HepG2 (cell line): ENCODE measurements around the gene TMEM121. TPM values are rescaled to one million over a fixed set of nuclear protein-coding genes. Genes with fewer than 3 reads are reported as not detected.

ENCODE experiments used
- CC2D1A ChIP-seq: sonication (generic); formaldehyde crosslinking; IDR thresholded peaks from 2 replicates; pipeline ENCODE4 v1.8.1; 2023; ENCODE audit warnings: mild to moderate bottlenecking, missing genetic modification reagents
- FLYWCH1 ChIP-seq: sonication (generic); formaldehyde crosslinking; IDR thresholded peaks from 2 replicates; pipeline ENCODE4 v1.8.1; 2023; ENCODE audit warnings: mild to moderate bottlenecking, missing genetic modification reagents
- KDM2A ChIP-seq: sonication (generic); formaldehyde crosslinking; IDR thresholded peaks from 2 replicates; pipeline ENCODE4 v1.4.0; 2020; ENCODE audit warnings: low read depth, missing genetic modification reagents, borderline replicate concordance
- PREB ChIP-seq: sonication (generic); formaldehyde crosslinking; IDR thresholded peaks from 2 replicates; pipeline ENCODE4 v1.4.0; 2020; ENCODE audit warnings: missing genetic modification reagents
- SKIL ChIP-seq: sonication (generic); formaldehyde crosslinking; IDR thresholded peaks from 2 replicates; pipeline ENCODE4 v1.8.0; 2022; ENCODE audit warnings: missing genetic modification reagents, mild to moderate bottlenecking, moderate library complexity, borderline replicate concordance
- SNAI1 ChIP-seq: sonication (generic); formaldehyde crosslinking; IDR thresholded peaks from 2 replicates; pipeline ENCODE4 v1.5.0; 2020; ENCODE audit warnings: mild to moderate bottlenecking, missing genetic modification reagents, borderline replicate concordance
- ZMYM4 ChIP-seq: sonication (generic); formaldehyde crosslinking; IDR thresholded peaks from 2 replicates; pipeline ENCODE4 v1.8.1; 2023; ENCODE audit warnings: mild to moderate bottlenecking, missing genetic modification reagents
- ZNF616 ChIP-seq: sonication (generic); formaldehyde crosslinking; IDR thresholded peaks from 2 replicates; pipeline ENCODE4 v1.5.0; 2020; ENCODE audit warnings: low read depth, mild to moderate bottlenecking, missing genetic modification reagents
- ZNF660 ChIP-seq: sonication (generic); formaldehyde crosslinking; IDR thresholded peaks from 2 replicates; pipeline ENCODE4 v1.5.1; 2020; ENCODE audit warnings: mild to moderate bottlenecking, low read depth, missing genetic modification reagents, borderline replicate concordance
- ZNF772 ChIP-seq: sonication (generic); formaldehyde crosslinking; IDR thresholded peaks from 2 replicates; pipeline ENCODE4 v1.5.0; 2020; ENCODE audit warnings: mild to moderate bottlenecking, missing genetic modification reagents
- polyA plus RNA-seq, 8 experiments: library from polyadenylated mRNA; depleted of rRNA in 3 of 8; stranded (reverse) in 7 of 8; unstranded in 1 of 8; fragments of >200 nt; fragmentation: Illumina TruSeq in 4 of 8; extraction: Trizol in 4 of 8; gene quantifications; 2 replicates each; pipeline versions ENCODE4 v1.2.1 to v1.2.3, GENCODE V29; 2011 to 2016; ENCODE audit warnings: low read depth in 4 of 8, missing spikeins in 1 of 8, mixed read lengths in 1 of 8; ENCODE audit not compliant: insufficient read depth in 1 of 8
- total RNA-seq, 5 experiments: library from RNA; depleted of rRNA; stranded (reverse); fragments of >200 nt; fragmentation: Illumina TruSeq; extraction: Trizol; gene quantifications; 2 replicates each; pipeline ENCODE4 v1.2.3, GENCODE V29; 2016; ENCODE audit warnings: low read depth in 1 of 5
- TF ChIP-seq, protein P1 (sequence below): sonication (generic); formaldehyde crosslinking; IDR thresholded peaks from 2 replicates; pipeline ENCODE4 v1.4.0; 2020; ENCODE audit warnings: missing genetic modification reagents, borderline replicate concordance
- TF ChIP-seq, protein P2 (sequence below): sonication (generic); formaldehyde crosslinking; IDR thresholded peaks from 2 replicates; pipeline ENCODE4 v1.5.1; 2020; ENCODE audit warnings: missing genetic modification reagents, mild to moderate bottlenecking, borderline replicate concordance
- TF ChIP-seq, protein P3 (sequence below): sonication (generic); formaldehyde crosslinking; IDR thresholded peaks from 2 replicates; pipeline ENCODE4 v1.5.1; 2020; ENCODE audit warnings: missing genetic modification reagents, mild to moderate bottlenecking, borderline replicate concordance
- TF ChIP-seq, protein P4 (sequence below): sonication (generic); formaldehyde crosslinking; IDR thresholded peaks from 2 replicates; pipeline ENCODE4 v1.5.0; 2020; ENCODE audit warnings: mild to moderate bottlenecking, missing genetic modification reagents, borderline replicate concordance

TMEM121 gene
- total and polyA plus RNA-seq, 2 of the 13 experiments (the other 11 are each of a cell fraction or from before 2014, with no cell fraction given): 6.6 to 19.0 TPM

DNA sequence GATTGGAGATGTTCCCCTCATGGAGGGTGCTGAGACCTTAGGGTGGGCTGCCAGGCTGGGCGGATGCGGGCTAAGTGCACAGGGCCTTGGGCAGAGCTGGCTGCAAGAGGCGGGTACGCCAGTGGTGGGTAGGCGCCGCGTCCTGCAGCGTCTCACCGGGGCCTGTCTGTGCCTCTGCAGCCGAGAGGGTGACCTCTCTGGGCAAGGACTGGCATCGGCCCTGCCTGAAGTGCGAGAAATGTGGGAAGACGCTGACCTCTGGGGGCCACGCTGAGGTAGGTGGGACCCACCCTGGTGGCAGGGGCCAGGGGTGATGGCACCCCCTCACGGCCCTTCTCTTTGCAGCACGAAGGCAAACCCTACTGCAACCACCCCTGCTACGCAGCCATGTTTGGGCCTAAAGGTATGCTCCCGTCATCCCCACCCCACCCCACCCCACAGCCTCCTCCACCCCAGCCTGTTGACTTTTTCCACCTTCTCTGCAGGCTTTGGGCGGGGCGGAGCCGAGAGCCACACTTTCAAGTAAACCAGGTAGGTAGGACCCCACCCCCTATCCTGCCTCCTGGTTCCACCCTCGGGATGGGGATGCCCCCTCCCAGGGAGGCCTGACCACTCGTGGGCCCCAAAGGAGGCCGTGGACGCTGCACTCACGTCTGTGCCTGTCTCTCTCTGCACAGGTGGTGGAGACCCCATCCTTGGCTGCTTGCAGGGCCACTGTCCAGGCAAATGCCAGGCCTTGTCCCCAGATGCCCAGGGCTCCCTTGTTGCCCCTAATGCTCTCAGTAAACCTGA is 38.2 kb upstream of the TMEM121 start (continued):
- TF ChIP-seq, protein P1, sequence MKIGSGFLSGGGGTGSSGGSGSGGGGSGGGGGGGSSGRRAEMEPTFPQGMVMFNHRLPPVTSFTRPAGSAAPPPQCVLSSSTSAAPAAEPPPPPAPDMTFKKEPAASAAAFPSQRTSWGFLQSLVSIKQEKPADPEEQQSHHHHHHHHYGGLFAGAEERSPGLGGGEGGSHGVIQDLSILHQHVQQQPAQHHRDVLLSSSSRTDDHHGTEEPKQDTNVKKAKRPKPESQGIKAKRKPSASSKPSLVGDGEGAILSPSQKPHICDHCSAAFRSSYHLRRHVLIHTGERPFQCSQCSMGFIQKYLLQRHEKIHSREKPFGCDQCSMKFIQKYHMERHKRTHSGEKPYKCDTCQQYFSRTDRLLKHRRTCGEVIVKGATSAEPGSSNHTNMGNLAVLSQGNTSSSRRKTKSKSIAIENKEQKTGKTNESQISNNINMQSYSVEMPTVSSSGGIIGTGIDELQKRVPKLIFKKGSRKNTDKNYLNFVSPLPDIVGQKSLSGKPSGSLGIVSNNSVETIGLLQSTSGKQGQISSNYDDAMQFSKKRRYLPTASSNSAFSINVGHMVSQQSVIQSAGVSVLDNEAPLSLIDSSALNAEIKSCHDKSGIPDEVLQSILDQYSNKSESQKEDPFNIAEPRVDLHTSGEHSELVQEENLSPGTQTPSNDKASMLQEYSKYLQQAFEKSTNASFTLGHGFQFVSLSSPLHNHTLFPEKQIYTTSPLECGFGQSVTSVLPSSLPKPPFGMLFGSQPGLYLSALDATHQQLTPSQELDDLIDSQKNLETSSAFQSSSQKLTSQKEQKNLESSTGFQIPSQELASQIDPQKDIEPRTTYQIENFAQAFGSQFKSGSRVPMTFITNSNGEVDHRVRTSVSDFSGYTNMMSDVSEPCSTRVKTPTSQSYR (CRISPR knock-in tag): no peak
- TF ChIP-seq CC2D1A: no peak
- no peak for TF ChIP-seq SKIL
- peak; percentile 13; the same call in 1 of the 2 replicates for TF ChIP-seq KDM2A (CRISPR knock-in tag)
- TF ChIP-seq, protein P2, sequence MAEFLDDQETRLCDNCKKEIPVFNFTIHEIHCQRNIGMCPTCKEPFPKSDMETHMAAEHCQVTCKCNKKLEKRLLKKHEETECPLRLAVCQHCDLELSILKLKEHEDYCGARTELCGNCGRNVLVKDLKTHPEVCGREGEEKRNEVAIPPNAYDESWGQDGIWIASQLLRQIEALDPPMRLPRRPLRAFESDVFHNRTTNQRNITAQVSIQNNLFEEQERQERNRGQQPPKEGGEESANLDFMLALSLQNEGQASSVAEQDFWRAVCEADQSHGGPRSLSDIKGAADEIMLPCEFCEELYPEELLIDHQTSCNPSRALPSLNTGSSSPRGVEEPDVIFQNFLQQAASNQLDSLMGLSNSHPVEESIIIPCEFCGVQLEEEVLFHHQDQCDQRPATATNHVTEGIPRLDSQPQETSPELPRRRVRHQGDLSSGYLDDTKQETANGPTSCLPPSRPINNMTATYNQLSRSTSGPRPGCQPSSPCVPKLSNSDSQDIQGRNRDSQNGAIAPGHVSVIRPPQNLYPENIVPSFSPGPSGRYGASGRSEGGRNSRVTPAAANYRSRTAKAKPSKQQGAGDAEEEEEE (CRISPR knock-in tag): no peak
- TF ChIP-seq PREB: no peak
- TF ChIP-seq ZNF616 (CRISPR knock-in tag): no peak
- TF ChIP-seq, protein P3, sequence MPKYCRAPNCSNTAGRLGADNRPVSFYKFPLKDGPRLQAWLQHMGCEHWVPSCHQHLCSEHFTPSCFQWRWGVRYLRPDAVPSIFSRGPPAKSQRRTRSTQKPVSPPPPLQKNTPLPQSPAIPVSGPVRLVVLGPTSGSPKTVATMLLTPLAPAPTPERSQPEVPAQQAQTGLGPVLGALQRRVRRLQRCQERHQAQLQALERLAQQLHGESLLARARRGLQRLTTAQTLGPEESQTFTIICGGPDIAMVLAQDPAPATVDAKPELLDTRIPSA (CRISPR knock-in tag): no peak
- TF ChIP-seq FLYWCH1 (CRISPR knock-in tag): no peak
- TF ChIP-seq ZNF772 (CRISPR knock-in tag): peak; percentile 52; the same call in 1 of the 2 replicates
- TF ChIP-seq SNAI1 (CRISPR knock-in tag): no peak
- TF ChIP-seq ZMYM4 (CRISPR knock-in tag): no peak
- TF ChIP-seq, protein P4, sequence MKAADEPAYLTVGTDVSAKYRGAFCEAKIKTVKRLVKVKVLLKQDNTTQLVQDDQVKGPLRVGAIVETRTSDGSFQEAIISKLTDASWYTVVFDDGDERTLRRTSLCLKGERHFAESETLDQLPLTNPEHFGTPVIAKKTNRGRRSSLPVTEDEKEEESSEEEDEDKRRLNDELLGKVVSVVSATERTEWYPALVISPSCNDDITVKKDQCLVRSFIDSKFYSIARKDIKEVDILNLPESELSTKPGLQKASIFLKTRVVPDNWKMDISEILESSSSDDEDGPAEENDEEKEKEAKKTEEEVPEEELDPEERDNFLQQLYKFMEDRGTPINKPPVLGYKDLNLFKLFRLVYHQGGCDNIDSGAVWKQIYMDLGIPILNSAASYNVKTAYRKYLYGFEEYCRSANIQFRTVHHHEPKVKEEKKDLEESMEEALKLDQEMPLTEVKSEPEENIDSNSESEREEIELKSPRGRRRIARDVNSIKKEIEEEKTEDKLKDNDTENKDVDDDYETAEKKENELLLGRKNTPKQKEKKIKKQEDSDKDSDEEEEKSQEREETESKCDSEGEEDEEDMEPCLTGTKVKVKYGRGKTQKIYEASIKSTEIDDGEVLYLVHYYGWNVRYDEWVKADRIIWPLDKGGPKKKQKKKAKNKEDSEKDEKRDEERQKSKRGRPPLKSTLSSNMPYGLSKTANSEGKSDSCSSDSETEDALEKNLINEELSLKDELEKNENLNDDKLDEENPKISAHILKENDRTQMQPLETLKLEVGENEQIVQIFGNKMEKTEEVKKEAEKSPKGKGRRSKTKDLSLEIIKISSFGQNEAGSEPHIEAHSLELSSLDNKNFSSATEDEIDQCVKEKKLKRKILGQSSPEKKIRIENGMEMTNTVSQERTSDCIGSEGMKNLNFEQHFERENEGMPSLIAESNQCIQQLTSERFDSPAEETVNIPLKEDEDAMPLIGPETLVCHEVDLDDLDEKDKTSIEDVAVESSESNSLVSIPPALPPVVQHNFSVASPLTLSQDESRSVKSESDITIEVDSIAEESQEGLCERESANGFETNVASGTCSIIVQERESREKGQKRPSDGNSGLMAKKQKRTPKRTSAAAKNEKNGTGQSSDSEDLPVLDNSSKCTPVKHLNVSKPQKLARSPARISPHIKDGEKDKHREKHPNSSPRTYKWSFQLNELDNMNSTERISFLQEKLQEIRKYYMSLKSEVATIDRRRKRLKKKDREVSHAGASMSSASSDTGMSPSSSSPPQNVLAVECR (CRISPR knock-in tag): no peak
- TF ChIP-seq ZNF660: no peak
